ENCODE data around the gene NFATC2.

The NFATC2 gene

DNA sequence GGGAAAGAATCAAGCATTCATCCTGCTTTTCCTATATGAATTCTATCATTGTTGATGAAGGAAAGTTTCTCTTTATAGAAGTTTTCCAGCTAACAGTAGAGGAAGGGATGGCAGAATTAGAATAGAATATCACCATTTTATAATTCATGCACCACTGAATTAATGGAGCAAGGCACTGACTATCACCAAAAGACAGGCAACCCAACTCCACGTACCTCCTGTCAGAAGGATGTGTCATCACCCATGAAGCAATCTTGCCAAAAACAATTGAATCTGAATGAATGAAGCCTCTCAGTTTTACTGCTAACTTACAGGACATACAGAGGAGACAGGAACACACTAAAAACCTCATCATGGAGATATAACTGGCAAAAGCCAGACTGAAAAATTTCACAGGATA is 122.4 kb downstream of the NFATC2 start:
- no peak for DNase-seq (ENCODE audit: low read depth)
- H3K4me3 ChIP-seq (ENCODE audit: low read depth, low read length) = no peak overlapping the region
- TF ChIP-seq, protein P1, sequence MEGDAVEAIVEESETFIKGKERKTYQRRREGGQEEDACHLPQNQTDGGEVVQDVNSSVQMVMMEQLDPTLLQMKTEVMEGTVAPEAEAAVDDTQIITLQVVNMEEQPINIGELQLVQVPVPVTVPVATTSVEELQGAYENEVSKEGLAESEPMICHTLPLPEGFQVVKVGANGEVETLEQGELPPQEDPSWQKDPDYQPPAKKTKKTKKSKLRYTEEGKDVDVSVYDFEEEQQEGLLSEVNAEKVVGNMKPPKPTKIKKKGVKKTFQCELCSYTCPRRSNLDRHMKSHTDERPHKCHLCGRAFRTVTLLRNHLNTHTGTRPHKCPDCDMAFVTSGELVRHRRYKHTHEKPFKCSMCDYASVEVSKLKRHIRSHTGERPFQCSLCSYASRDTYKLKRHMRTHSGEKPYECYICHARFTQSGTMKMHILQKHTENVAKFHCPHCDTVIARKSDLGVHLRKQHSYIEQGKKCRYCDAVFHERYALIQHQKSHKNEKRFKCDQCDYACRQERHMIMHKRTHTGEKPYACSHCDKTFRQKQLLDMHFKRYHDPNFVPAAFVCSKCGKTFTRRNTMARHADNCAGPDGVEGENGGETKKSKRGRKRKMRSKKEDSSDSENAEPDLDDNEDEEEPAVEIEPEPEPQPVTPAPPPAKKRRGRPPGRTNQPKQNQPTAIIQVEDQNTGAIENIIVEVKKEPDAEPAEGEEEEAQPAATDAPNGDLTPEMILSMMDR (IDR thresholded peaks at IDR 0.05; ENCODE audit: control insufficient read depth, extremely low read depth, insufficient read depth) = no peak

DNA sequence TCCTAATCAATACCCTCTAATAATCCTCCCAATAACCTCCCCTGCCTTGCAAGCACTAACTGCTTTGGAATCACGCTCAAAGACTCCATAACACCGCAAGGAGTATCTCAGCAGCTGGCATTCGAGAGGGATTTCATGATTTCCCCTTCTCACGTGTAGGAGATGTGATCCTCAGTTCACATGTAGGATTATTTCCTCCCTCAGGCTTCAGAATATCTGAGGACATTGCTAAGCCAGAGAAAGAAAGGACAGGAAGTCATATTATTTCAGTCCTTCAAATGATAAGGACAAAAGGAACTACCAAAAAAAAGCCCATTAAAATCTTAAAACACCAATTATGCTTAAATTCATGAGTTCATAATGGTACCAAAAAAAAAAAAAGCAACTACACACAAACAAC is 122.9 kb downstream of the NFATC2 start:
- DNase-seq (ENCODE audit: low read depth) = no peak

DNA sequence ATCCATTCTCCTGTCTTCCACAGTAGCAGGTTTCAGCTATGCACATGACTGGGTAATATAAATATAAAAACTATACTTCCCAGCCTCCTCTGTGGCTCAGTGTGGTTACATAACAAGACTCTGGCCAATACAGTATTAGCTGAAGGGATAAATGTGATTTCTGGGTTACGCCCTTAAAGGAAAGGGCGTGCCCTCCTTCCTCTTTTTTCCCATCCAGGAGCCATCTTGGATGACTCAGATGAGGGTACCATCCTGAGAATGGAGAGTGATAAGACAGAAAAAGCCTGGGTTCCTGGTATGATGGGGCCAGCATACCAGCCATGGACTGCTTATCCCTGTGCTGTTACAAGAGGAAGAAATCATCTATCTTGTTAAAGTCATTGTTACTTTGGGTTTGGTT is 123.3 kb downstream of the NFATC2 start:
- TF ChIP-seq, protein P1 (IDR thresholded peaks at IDR 0.05; ENCODE audit: control insufficient read depth, extremely low read depth, insufficient read depth) = no peak
- no peak overlapping the region for H3K4me3 ChIP-seq (ENCODE audit: low read depth, low read length)
- no peak for DNase-seq (ENCODE audit: low read depth)

More for the DNA sequence above, 122.9 kb downstream of the NFATC2 start:
- H3K4me3 ChIP-seq (ENCODE audit: low read depth, low read length) = no peak overlapping the region
- TF ChIP-seq, protein P1 (IDR thresholded peaks at IDR 0.05; ENCODE audit: control insufficient read depth, extremely low read depth, insufficient read depth) = no peak

DNA sequence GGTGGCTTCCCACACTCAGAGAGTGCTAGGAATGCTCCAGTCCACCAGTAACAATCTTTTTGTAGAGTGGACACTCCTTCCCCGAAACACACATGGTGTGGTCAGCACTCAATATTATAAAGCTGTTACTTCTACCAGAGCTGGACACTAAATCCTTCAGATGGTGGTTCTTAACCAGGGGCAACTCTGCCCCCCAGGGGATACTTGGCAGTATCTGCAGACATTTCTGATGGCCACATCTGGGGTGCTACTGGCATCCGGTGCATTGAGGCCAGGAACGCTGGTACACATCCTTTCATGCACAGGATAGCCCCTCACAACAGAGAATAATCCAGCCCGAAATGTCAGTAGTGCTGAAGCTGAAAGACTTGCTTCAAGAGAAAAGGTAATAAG is 124.4 kb downstream of the NFATC2 start:
- DNase-seq (ENCODE audit: low read depth) = no peak
- TF ChIP-seq, protein P1 (IDR thresholded peaks at IDR 0.05; ENCODE audit: control insufficient read depth, extremely low read depth, insufficient read depth) = no peak
- H3K4me3 ChIP-seq (ENCODE audit: low read depth, low read length) = no peak overlapping the region

DNA sequence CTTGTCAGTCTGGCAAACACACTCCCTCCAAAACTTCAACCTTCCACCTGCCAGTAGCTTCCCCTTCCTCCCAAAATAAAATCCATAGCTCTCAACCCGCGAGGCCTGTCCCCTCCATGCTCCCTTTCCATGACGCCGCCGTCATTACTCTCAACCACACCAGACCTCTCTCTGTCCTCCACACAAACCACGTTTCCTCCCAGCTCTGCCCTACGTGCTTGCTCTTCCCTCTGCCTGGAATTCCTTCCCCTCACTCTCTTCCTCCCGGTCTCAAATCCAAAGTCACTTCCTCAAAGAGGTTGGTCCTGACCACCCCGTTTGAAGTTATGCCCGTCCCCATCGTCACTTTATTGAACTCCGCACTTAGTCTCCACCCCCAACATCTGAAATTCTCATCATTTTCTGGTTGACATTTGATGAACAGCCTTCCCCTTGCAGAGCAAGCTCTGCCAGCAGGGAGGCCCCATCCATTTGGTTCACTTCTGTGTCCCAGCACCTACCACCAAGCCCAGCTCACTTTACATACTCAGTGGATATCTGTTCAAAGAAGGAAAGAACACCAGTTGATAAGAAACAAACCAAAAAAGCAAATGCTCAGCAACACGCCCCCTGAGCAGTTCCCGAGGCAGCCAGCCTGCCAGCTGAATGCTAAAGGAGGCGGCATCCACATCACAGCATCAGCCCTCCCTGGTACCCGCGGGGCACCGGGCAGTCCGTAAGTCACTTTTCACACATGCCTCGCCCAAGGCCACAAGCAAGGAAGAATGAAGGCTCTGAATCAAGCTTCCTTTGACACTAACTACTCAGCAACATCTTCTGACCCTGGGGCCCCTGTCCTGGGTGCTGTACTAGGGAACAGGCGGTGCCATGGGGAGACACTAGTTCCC is 125.0 kb downstream of the NFATC2 start:
- TF ChIP-seq, protein P1 (IDR thresholded peaks at IDR 0.05; ENCODE audit: control insufficient read depth, extremely low read depth, insufficient read depth) = no peak
- H3K4me3 ChIP-seq (ENCODE audit: low read depth, low read length) = no peak overlapping the region

DNA sequence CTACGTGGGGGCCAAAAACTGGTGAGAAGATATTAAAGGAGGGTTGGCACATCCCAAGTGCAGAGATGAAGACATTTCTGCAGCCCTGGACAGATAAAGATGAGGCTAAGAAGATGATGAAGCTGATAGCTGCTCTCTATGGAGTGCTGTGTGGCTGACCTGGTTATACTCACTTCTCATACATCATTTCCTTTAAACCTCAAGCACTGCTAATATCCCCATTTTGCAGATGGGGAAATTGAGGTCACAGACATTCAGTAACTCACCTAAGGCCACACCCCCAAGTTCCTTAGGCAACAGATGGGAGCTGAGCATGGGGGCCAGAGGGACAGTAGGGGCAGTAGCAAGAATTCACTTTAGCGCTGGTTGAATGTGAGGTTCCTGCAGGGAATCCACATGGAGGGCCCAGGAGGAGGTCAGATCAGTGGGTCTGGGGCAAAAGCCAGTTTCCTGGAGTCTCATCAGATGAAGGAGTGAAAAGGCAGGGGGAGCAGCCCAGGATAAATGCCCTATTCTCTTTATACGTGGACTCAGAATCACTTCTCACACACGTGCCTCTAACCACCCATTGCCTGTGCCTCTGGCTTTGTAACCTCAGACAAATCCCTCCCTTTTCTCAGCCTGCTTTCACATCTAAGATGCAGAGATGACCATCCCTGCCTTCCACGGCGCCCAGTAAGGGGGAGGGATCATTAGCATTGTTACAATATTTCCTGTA is 125.8 kb downstream of the NFATC2 start:
- TF ChIP-seq, protein P1 (IDR thresholded peaks at IDR 0.05; ENCODE audit: control insufficient read depth, extremely low read depth, insufficient read depth) = no peak
- H3K4me3 ChIP-seq (ENCODE audit: low read depth, low read length) = no peak overlapping the region

More for the DNA sequence above, 125.0 kb downstream of the NFATC2 start:
- no peak for DNase-seq (ENCODE audit: low read depth)

More for the DNA sequence above, 125.8 kb downstream of the NFATC2 start:
- DNase-seq (ENCODE audit: low read depth) = no peak

All from LNCaP clone FGC (cell line).